K562 (cell line): ENCODE measurements around the gene FKBP7. TPM values are rescaled to one million over a fixed set of nuclear protein-coding genes. Genes with fewer than 3 reads are reported as not detected.

Source experiments
- ARID3B ChIP-seq: fragments of 250-450 bp; sonication (Bioruptor Pico); IDR thresholded peaks from 2 replicates; pipeline ENCODE4 v1.4.0; 2020; ENCODE audit warnings: borderline replicate concordance
- DMBX1 ChIP-seq: fragments of 250-450 bp; sonication (Bioruptor Pico); IDR thresholded peaks from 2 replicates; pipeline ENCODE4 v1.8.0; 2022; ENCODE audit warnings: inconsistent platforms, mild to moderate bottlenecking, moderate library complexity, borderline replicate concordance
- ESRRB ChIP-seq: fragments of 250-450 bp; sonication (Bioruptor Pico); IDR thresholded peaks from 2 replicates; pipeline ENCODE4 v1.5.0; 2020; ENCODE audit warnings: mild to moderate bottlenecking, moderate library complexity, borderline replicate concordance
- GTF2E2 ChIP-seq: fragments of 200-800 bp; sonication (Bioruptor generic); IDR thresholded peaks from 2 replicates; pipeline ENCODE4 v1.6.1; 2016; ENCODE audit warnings: missing genetic modification characterization, missing compliant biosample characterization
- GTF3C2 ChIP-seq: IDR thresholded peaks from 3 replicates; pipeline ENCODE4 v1.6.1; 2011; ENCODE audit warnings: borderline replicate concordance, mild to moderate bottlenecking, moderate library complexity; ENCODE audit not compliant: insufficient read length; ENCODE audit errors: extremely low read depth
- IFI16 ChIP-seq: fragments of 250-450 bp; sonication (Bioruptor Pico); IDR thresholded peaks from 2 replicates; pipeline ENCODE4 v2.1.2; 2022; ENCODE audit warnings: mild to moderate bottlenecking, inconsistent platforms
- KLF1 ChIP-seq: fragments of 450-650 bp; IDR thresholded peaks from 2 replicates; pipeline ENCODE4 v1.6.1; 2016; ENCODE audit warnings: missing genetic modification characterization, missing compliant biosample characterization
- MAFG ChIP-seq: fragments of 450-650 bp; conservative IDR thresholded peaks from 2 replicates; pipeline ENCODE4 v1.6.1; 2016; ENCODE audit warnings: missing genetic modification characterization, missing compliant biosample characterization
- NEUROD1 ChIP-seq: fragments of 150-350 bp; IDR thresholded peaks from 2 replicates; pipeline ENCODE4 v1.6.1; 2014; ENCODE audit warnings: borderline replicate concordance, low read length, low read depth; ENCODE audit not compliant: partially characterized antibody
- PKNOX1 ChIP-seq: fragments of 450-650 bp; IDR thresholded peaks from 2 replicates; pipeline ENCODE4 v1.6.1; 2016
- PTRF ChIP-seq: fragments of 450-650 bp; IDR thresholded peaks from 2 replicates; pipeline ENCODE4 v1.6.1; 2016; ENCODE audit warnings: mild to moderate bottlenecking, missing genetic modification characterization, missing compliant biosample characterization
- PURB ChIP-seq: sonication (generic); formaldehyde crosslinking; IDR thresholded peaks from 2 replicates; pipeline ENCODE4 v1.9.0; 2021; ENCODE audit warnings: low read depth, mild to moderate bottlenecking, missing genetic modification reagents
- SMARCA4 ChIP-seq: fragments of 450-650 bp; IDR thresholded peaks from 2 replicates; pipeline ENCODE4 v1.6.1; 2016
- SP2 ChIP-seq: IDR thresholded peaks from 2 replicates; pipeline ENCODE4 v1.6.1; 2011; ENCODE audit warnings: mild to moderate bottlenecking, low read depth, low read length, moderate library complexity; ENCODE audit not compliant: poor library complexity, severe bottlenecking; ENCODE audit errors: extremely low read depth
- TFE3 ChIP-seq: fragments of 450-650 bp; formaldehyde crosslinking; IDR thresholded peaks from 2 replicates; pipeline ENCODE4 v1.4.0; 2020; ENCODE audit warnings: mild to moderate bottlenecking, mixed read lengths
- TRIM24 ChIP-seq, 2 experiments: fragments of 450-650 bp; IDR thresholded peaks; 2 replicates each; pipeline ENCODE4 v1.6.1; 2016
- ZBTB1 ChIP-seq: sonication (generic); formaldehyde crosslinking; IDR thresholded peaks from 2 replicates; pipeline ENCODE4 v1.8.1; 2023; ENCODE audit warnings: missing genetic modification reagents, low read depth, mild to moderate bottlenecking, borderline replicate concordance
- ZFP30 ChIP-seq: fragments of 250-450 bp; sonication (Bioruptor Pico); IDR thresholded peaks from 2 replicates; pipeline ENCODE4 v1.8.0; 2022; ENCODE audit warnings: moderate library complexity, mild to moderate bottlenecking, inconsistent platforms, borderline replicate concordance
- ZFX ChIP-seq: sonication (generic); formaldehyde crosslinking; IDR thresholded peaks from 2 replicates; pipeline ENCODE4 v1.8.0; 2022; ENCODE audit warnings: mild to moderate bottlenecking, missing genetic modification reagents, moderate library complexity
- ZNF41 ChIP-seq: fragments of 250-450 bp; sonication (Bioruptor Pico); conservative IDR thresholded peaks from 2 replicates; pipeline ENCODE4 v1.4.0; 2020; ENCODE audit warnings: mild to moderate bottlenecking
- polyA plus RNA-seq, 8 experiments: library from polyadenylated mRNA; depleted of rRNA in 4 of 8; stranded (reverse) in 5 of 8; unstranded in 3 of 8; fragments of >200 nt; fragmentation: Nextera tagmentation in 2 of 8; fragmentation: Illumina TruSeq in 1 of 8; extraction: Ambion mirVana in 2 of 8; extraction: Trizol in 1 of 8; gene quantifications; 2 replicates each; pipeline versions ENCODE4 v1.2.1 to v1.2.3, GENCODE V29; 2011 to 2014; ENCODE audit warnings: inconsistent platforms in 1 of 8, missing spikeins in 1 of 8
- total RNA-seq, 7 experiments: library from RNA; depleted of rRNA in 6 of 7; stranded (reverse); fragments of >200 nt in 6 of 7; fragmentation: Illumina TruSeq in 2 of 7; extraction: Trizol in 2 of 7; gene quantifications; 2 replicates each; pipeline versions ENCODE4 v1.2.1 to v1.2.3, GENCODE V29; 2011 to 2021; ENCODE audit warnings: low replicate concordance in 1 of 7

Gene FKBP7
- total and polyA plus RNA-seq, 9 of the 15 experiments (the other 6 are each of a cell fraction or from before 2014, with no cell fraction given) = 6.1 to 23.2 (median 19.0) TPM

- TF ChIP-seq GTF3C2 = no peak
- no peak for TF ChIP-seq IFI16
- TF ChIP-seq TFE3 (CRISPR knock-in tag) = no peak
- TF ChIP-seq PKNOX1 = no peak
- no peak for TF ChIP-seq ESRRB (CRISPR knock-in tag)
- TF ChIP-seq ZNF41 = 0 out of 2 replicates have a peak, but pooled peaks have one; percentile 10
- no peak for TF ChIP-seq ARID3B (CRISPR knock-in tag)
- TF ChIP-seq SMARCA4 = 0 out of 2 replicates have a peak, but pooled peaks have one; percentile 22
- no peak for TF ChIP-seq PURB (CRISPR knock-in tag)
- TF ChIP-seq ZFP30 = no peak
- no peak for TF ChIP-seq ZBTB1 (CRISPR knock-in tag)
- no peak for TF ChIP-seq PTRF
- TF ChIP-seq SP2 = no peak
- TF ChIP-seq DMBX1 (CRISPR knock-in tag) = peak; percentile 70; the same call in 1 of the 2 replicates
- no peak for TF ChIP-seq TRIM24 (IDR thresholded peaks at IDR 0.05)
- TF ChIP-seq MAFG (tag) = no peak
- no peak for TF ChIP-seq ZFX (CRISPR knock-in tag)
- no peak for TF ChIP-seq GTF2E2 (tag)
- TF ChIP-seq NEUROD1 = no peak
- no peak for TF ChIP-seq KLF1 (tag)
Measured at GRCh38 chr2:178491612-178492011, 13.2 kb upstream of the FKBP7 start (continued).
